GM19395 (cell line): ENCODE data around the gene RLIM.

Experiments
- ATAC-seq: cut with Tn5 transposase; IDR thresholded peaks from one replicate; pipeline ENCODE4 v1.9.1; 2021; ENCODE audit warnings: mild to moderate bottlenecking, moderate library complexity; ENCODE audit not compliant: unreplicated experiment

Gene RLIM

DNA sequence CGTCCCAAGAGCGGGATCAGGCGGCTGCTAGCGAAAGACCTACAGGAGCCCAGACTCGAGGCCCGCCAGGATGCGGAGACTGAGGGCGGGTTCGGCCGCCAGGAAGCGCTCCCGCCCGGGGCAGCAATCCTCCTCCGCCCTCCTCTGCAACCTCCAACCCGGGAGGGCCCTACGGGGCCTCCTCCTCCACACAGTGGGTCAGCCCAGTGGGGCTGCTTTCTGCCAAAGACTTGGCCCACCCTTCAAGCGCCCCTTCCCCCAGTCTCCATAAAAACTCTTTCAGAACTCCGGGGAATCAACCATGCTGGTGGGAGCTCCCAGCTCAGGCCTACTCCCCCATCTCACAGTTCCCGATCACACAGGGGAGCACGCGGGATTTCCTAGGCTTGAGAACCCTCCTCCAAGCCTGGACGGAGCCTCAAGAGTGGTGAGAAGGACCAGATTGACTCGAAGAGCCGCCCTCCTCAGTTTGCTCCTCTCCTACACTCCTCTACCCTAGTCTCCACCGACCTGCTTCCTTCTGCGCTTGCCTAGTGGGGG lies 77.5 kb downstream of the RLIM start:
- ATAC-seq: peak; percentile 30

- ATAC-seq: peak; percentile 56
These were observed 78.1 kb downstream of the RLIM start for GRCh38 chrX:74536152-74536831.

DNA sequence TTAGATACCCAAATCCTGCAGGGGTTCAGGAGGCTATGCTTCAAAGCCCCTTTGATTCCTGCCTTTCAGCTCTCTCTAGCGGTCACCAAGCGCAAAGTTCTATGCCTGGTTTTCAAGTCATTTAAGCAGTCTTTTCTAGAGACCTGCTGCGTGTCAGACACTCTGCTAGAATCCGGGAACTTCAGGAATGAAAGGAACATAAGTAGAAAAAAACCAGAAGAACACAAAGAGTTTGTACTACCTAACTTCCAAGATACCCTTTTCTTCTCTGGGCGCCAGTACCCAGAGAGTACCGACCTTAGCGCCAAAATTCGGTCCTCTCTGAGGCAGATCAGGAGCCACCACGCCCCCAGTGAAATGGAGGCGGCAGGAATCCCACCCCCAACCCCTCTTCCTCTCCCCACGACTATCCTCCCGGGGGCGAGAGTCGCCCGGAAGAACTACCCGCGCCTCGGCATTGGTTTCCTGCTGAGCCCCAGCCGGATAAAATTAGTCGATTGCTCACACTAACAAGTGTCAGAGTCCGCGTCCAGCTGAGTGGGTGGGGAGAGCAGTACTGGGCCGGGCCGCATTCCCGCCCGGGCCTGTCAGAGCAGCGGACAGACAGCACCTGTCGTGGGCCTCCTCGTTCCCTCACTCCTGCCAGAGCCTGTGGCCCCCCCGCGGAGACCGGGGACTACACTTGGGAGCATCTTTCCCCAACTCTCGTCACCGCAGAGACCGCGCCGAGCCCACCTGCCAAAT lies 78.8 kb downstream of the RLIM start:
- ATAC-seq: peak; percentile 40
